Measurements from ENCODE around the gene HK2.

DNA sequence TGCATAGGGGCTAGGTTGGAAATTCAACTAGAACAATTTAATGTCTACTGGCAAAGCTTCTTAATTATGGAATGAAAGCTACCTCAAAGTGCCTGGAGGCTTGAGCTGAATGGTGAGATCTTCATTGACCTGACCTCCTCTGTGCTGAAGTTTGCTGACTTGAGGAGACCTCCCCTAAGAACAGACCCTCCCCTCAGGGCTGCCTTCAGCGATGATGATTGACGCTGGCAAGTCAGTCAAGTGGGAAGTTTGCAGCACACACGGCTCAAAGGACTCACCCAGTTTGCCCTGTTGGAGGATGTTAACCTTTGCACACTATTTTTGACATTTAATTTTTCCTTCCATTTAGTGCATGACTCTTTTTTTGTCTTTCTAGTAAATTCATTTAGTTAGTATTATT lies 107.4 kb downstream of the HK2 start:
- TF ChIP-seq, protein P1, sequence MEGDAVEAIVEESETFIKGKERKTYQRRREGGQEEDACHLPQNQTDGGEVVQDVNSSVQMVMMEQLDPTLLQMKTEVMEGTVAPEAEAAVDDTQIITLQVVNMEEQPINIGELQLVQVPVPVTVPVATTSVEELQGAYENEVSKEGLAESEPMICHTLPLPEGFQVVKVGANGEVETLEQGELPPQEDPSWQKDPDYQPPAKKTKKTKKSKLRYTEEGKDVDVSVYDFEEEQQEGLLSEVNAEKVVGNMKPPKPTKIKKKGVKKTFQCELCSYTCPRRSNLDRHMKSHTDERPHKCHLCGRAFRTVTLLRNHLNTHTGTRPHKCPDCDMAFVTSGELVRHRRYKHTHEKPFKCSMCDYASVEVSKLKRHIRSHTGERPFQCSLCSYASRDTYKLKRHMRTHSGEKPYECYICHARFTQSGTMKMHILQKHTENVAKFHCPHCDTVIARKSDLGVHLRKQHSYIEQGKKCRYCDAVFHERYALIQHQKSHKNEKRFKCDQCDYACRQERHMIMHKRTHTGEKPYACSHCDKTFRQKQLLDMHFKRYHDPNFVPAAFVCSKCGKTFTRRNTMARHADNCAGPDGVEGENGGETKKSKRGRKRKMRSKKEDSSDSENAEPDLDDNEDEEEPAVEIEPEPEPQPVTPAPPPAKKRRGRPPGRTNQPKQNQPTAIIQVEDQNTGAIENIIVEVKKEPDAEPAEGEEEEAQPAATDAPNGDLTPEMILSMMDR (conservative IDR thresholded peaks at IDR 0.05; ENCODE audit: low read depth, low read length) = no peak
- no peak for TF ChIP-seq EZH2phosphoT487 (IDR thresholded peaks at IDR 0.05; ENCODE audit: borderline replicate concordance, low read length)
